Measurements from ENCODE around the gene IL1RL1.

GRCh38 chr2:102318437-102318836 is 7.1 kb downstream of the IL1RL1 start:
- no peak for TF ChIP-seq CTCF (conservative IDR thresholded peaks at IDR 0.05; ENCODE audit: low read length)
- TF ChIP-seq EZH2phosphoT487 (IDR thresholded peaks at IDR 0.05; ENCODE audit: borderline replicate concordance) = no peak

Data from Loucy (cell line).